ENCODE data around the gene SND1. TPM values are rescaled to one million over a fixed set of nuclear protein-coding genes. Genes with fewer than 3 reads are reported as not detected.

Gene SND1
- total RNA-seq, 1 donor, result 202 TPM

DNA sequence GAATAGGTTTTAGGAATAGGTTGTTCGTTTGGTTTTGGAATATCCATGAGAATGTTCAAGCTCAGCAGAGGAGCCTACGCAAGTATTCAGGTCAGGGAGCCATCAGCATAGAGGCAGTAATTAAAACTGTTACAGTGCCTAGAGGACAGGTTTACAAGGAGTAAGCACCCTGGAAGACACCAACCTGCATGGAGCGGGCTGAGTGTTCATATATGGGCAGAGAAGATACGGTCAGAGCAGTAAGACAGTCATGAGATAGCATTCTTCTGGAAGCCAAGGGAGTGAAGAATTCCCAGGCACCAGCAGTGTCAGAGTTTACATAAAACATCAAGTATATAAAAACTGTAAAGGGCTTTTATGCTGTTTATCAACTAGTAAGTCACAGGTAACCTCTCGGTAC lies 282.7 kb downstream of the SND1 start:
- no peak for DNase-seq (ENCODE audit: low read depth)
- TF ChIP-seq CTCF (IDR thresholded peaks at IDR 0.05; ENCODE audit: insufficient read depth, low read length), result no peak
- H3K4me3 ChIP-seq (ENCODE audit: low read depth, low read length), result no peak overlapping the region

GRCh38 chr7:127935847-127936376 lies 283.9 kb downstream of the SND1 start:
- TF ChIP-seq CTCF (IDR thresholded peaks at IDR 0.05; ENCODE audit: insufficient read depth, low read length), result no peak
- H3K4me3 ChIP-seq (ENCODE audit: low read depth, low read length), result no peak overlapping the region
- DNase-seq (ENCODE audit: low read depth), result no peak

GRCh38 chr7:127937066-127937680 lies 285.2 kb downstream of the SND1 start:
- no peak overlapping the region for H3K4me3 ChIP-seq (ENCODE audit: low read depth, low read length)
- no peak for DNase-seq (ENCODE audit: low read depth)
- no peak for TF ChIP-seq CTCF (IDR thresholded peaks at IDR 0.05; ENCODE audit: insufficient read depth, low read length)

DNA sequence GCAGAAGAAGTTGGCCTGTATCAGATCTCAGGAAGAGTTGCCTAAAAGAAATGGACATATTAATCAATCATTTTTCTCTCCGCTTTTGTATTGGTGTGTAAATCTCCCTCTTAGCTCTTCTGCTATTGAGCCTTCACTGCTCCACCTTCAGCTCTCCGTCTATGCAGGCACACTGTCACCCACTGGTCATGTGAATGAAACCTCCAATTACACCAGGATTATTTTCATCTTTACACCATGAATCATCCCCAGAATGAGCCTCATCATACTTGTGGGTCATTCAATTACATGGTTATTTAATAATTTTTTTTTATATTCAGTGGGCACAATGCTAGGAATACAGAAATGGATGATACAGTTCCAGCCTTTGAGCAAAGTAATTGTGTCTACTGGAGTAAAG lies 286.6 kb downstream of the SND1 start:
- TF ChIP-seq CTCF (IDR thresholded peaks at IDR 0.05; ENCODE audit: insufficient read depth, low read length), result no peak
- peak; percentile 83 for DNase-seq (ENCODE audit: low read depth)

DNA sequence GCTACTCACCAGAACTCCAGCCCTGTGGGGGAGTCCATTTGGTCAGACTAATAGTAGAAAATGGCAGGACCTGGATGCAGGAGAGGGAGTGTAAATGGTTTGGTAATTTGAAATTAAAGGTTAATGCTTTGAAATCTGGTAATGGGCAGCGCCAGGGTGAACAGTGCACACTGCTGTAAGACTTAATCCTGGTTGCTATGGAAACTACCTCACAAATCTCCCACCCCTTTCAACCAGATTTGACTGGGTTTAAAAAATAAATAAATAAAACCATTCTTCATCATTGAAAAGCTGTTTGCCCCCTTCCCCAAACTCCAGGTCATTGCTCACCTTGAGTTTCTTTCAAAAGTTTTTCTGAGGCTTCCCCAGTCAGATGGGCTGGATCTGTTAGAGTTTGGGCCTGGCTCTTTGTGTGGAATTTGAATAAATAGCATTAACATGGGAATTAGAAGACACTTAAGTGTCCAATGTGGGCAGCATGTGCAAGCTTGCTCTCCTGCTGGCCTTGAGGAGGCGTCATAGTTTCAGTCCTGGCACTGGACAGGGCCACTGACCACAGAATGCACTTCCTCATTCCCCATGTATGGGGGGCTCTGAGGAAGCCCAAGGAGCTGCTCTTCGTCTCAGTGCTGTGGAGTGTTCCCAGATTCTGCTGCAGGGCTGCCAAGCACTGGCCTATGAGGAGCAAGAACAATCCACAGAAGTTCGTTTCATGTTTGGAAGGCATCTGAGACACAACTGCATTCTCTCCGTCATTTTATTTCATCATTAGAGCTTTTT lies 288.6 kb downstream of the SND1 start:
- no peak overlapping the region for H3K4me3 ChIP-seq (ENCODE audit: low read depth, low read length)
- no peak for TF ChIP-seq CTCF (IDR thresholded peaks at IDR 0.05; ENCODE audit: insufficient read depth, low read length)
- peak; percentile 54 for DNase-seq (ENCODE audit: low read depth)

More for the DNA sequence above, 286.6 kb downstream of the SND1 start:
- no peak overlapping the region for H3K4me3 ChIP-seq (ENCODE audit: low read depth, low read length)

- no peak for TF ChIP-seq CTCF (IDR thresholded peaks at IDR 0.05; ENCODE audit: insufficient read depth, low read length)
- H3K4me3 ChIP-seq (ENCODE audit: low read depth, low read length), result no peak overlapping the region
- DNase-seq (ENCODE audit: low read depth), result no peak
These were observed 289.6 kb downstream of the SND1 start for GRCh38 chr7:127941476-127942210.
